CD14-positive monocyte (primary cell): ENCODE data around the gene SLCO3A1. TPM values are rescaled to one million over a fixed set of nuclear protein-coding genes. Genes with fewer than 3 reads are reported as not detected.

Experiments used
- DNase-seq, 3 donors: peaks; one replicate each; pipeline ENCODE4 v3.0.0-alpha.2; 2011 to 2022
- H2AFZ ChIP-seq: 2 replicates; pipeline ENCODE4 v1.6.0; 2012; ENCODE audit warnings: mild to moderate bottlenecking, low read depth, low read length, inconsistent platforms; ENCODE audit not compliant: insufficient read depth, poor library complexity, severe bottlenecking
- H3K27ac ChIP-seq, 2 donors: 1 replicate in 1 of 2; 2 replicates in 1 of 2; pipeline ENCODE4 v1.5.1; 2012 to 2013; ENCODE audit warnings: low read length in 2 of 2, control low read depth in 1 of 2, inconsistent platforms in 1 of 2, low read depth in 1 of 2, mild to moderate bottlenecking in 1 of 2
- H3K27me3 ChIP-seq, 2 donors: one replicate each; pipeline versions ENCODE4 v1.6.0 to v1.6.1; 2011 to 2013; ENCODE audit warnings: low read length in 2 of 2; ENCODE audit not compliant: control insufficient read depth in 2 of 2, insufficient read depth in 2 of 2
- H3K36me3 ChIP-seq, 2 donors: replicated peaks in 1 of 2; 1 replicate in 1 of 2; 2 replicates in 1 of 2; pipeline versions ENCODE4 v1.5.1 to v1.6.1; 2012 to 2013; ENCODE audit warnings: low read length in 2 of 2, control low read depth in 1 of 2, inconsistent platforms in 1 of 2, mild to moderate bottlenecking in 1 of 2; ENCODE audit not compliant: insufficient read depth in 2 of 2, control insufficient read depth in 1 of 2
- H3K4me1 ChIP-seq, 2 donors: 1 replicate in 1 of 2; 2 replicates in 1 of 2; pipeline versions ENCODE4 v1.5.1 to v1.6.1; 2012 to 2013; ENCODE audit warnings: low read length in 2 of 2, control low read depth in 1 of 2, inconsistent platforms in 1 of 2, mild to moderate bottlenecking in 1 of 2, moderate library complexity in 1 of 2; ENCODE audit not compliant: insufficient read depth in 2 of 2, control insufficient read depth in 1 of 2
- H3K4me2 ChIP-seq: replicated peaks from 2 replicates; pipeline ENCODE3; 2012; ENCODE audit warnings: low read length, moderate library complexity, mild to moderate bottlenecking; ENCODE audit not compliant: poor library complexity, severe bottlenecking; ENCODE audit errors: extremely low read depth
- H3K4me3 ChIP-seq, 3 experiments: fragments of 200-600 bp in 1 of 3; sonication (generic) in 1 of 3; replicated peaks in 1 of 3; 1 replicate in 2 of 3; 2 replicates in 1 of 3; pipeline ENCODE4 v1.5.1; 2011 to 2013; ENCODE audit warnings: low read length in 3 of 3, mild to moderate bottlenecking in 3 of 3, control low read depth in 2 of 3, low read depth in 2 of 3, inconsistent platforms in 1 of 3, moderate library complexity in 1 of 3
- H3K79me2 ChIP-seq: 2 replicates; pipeline ENCODE4 v1.6.0; 2012; ENCODE audit warnings: mild to moderate bottlenecking, control low read depth, inconsistent platforms, low read length, moderate library complexity; ENCODE audit not compliant: insufficient read depth
- H3K9ac ChIP-seq: 2 replicates; pipeline ENCODE4 v1.6.0; 2017; ENCODE audit warnings: low read length, mild to moderate bottlenecking; ENCODE audit not compliant: insufficient read depth, poor library complexity, severe bottlenecking
- H3K9me3 ChIP-seq, 2 donors: replicated peaks in 1 of 2; 1 replicate in 1 of 2; 2 replicates in 1 of 2; pipeline versions ENCODE4 v1.5.1 to v1.6.1; 2012 to 2013; ENCODE audit warnings: low read length in 2 of 2, control low read depth in 1 of 2; ENCODE audit not compliant: control insufficient read depth in 1 of 2, insufficient read depth in 1 of 2
- H4K20me1 ChIP-seq: 2 replicates; pipeline ENCODE4 v1.6.0; 2012; ENCODE audit warnings: mild to moderate bottlenecking, low read length, control low read depth, moderate library complexity; ENCODE audit not compliant: insufficient read depth
- H3K27ac Mint-ChIP-seq, 7 donors: one replicate each; pipeline ENCODE4 v1.8.0; 2020; ENCODE audit warnings: mild to moderate bottlenecking in 7 of 7, mixed read lengths in 7 of 7, moderate library complexity in 6 of 7, inconsistent platforms in 2 of 7
- H3K27me3 Mint-ChIP-seq, 3 donors: one replicate each; pipeline ENCODE4 v1.8.0; 2021 to 2022; ENCODE audit warnings: low read depth in 3 of 3, mild to moderate bottlenecking in 3 of 3, mixed read lengths in 3 of 3, moderate library complexity in 3 of 3, inconsistent platforms in 1 of 3
- H3K36me3 Mint-ChIP-seq, 2 donors: one replicate each; pipeline ENCODE4 v1.8.0; 2020; ENCODE audit warnings: mixed read lengths in 2 of 2, inconsistent platforms in 1 of 2, mild to moderate bottlenecking in 1 of 2
- H3K4me1 Mint-ChIP-seq: one replicate; pipeline ENCODE4 v1.8.0; 2020; ENCODE audit warnings: mild to moderate bottlenecking, mixed read lengths
- H3K4me3 Mint-ChIP-seq, 2 donors: one replicate each; pipeline ENCODE4 v1.8.0; 2020; ENCODE audit warnings: mild to moderate bottlenecking in 2 of 2, mixed read lengths in 2 of 2, moderate library complexity in 1 of 2
- H3K9me3 Mint-ChIP-seq, 7 donors: one replicate each; pipeline ENCODE4 v1.8.0; 2020 to 2022; ENCODE audit warnings: mixed read lengths in 7 of 7, mild to moderate bottlenecking in 6 of 7, moderate library complexity in 6 of 7, inconsistent platforms in 2 of 7
- CTCF ChIP-seq: fragments of 200-600 bp; IDR thresholded peaks from one replicate; pipeline ENCODE4 v1.8.0; 2022; ENCODE audit warnings: antibody characterized with exemption, mild to moderate bottlenecking
- WGBS: methylation state at CpG from one replicate; pipeline ENCODE4 v1.1.5; 2013; ENCODE audit warnings: missing lambda C conversion rate; ENCODE audit not compliant: insufficient coverage; 5-methylcytosine and 5-hydroxymethylcytosine counted together
- intact Hi-C, 2 donors: fragments of 100-400 bp; cut with micrococcal nuclease; formaldehyde crosslinking; loops; one replicate each; pipeline versions ENCODE4 v1.15.0 to v1.15.1; 2023
- polyA plus RNA-seq, 3 donors: library from polyadenylated mRNA; depleted of rRNA in 1 of 3; unstranded in 2 of 3; stranded (reverse) in 1 of 3; fragments of 300-500 nt in 2 of 3; fragments of >200 nt in 1 of 3; fragmentation: Illumina TruSeq in 2 of 3; gene quantifications; 1 replicate in 2 of 3; 2 replicates in 1 of 3; pipeline ENCODE4 v1.2.3, GENCODE V29; 2012 to 2021

SLCO3A1 gene
- polyA plus RNA-seq, 3 donors: 53.7 to 76.2 (median 62.8) TPM

- Mint-ChIP-seq H3K36me3 (peaks cover 63 to 68% of the 10 kb centered on the region in 2 donors), H3K27ac (no peak overlapping the region), H3K4me1 (peaks cover 5% of the 10 kb centered on the region), H3K4me3 (no peak overlapping the region), H3K27me3 (peaks cover 0 to 1% (median 0%) of the 10 kb centered on the region in 3 donors), H3K9me3 (no peaks in the 10 kb centered on the region)
- Histone ChIP-seq H3K27ac (no peak overlapping the region), H3K27me3 (no peaks in the 10 kb centered on the region), H3K4me2 (no peak overlapping the region), H3K36me3 (peaks cover 51 to 81% of the 10 kb centered on the region in 2 donors), H4K20me1 (peaks cover 95% of the 10 kb centered on the region), H3K4me1 (no peaks in the 10 kb centered on the region), H3K4me3 (no peak overlapping the region), H3K9ac (no peak overlapping the region), H3K79me2 (no peaks in the 10 kb centered on the region), H2AFZ (no peak overlapping the region), H3K9me3 (no peaks in the 10 kb centered on the region)
- WGBS: 98% methylated on average over 11 of the region's 16 CpGs
- intact Hi-C loops: no loop called here
- no peak for TF ChIP-seq CTCF
- no peak for DNase-seq
Measured at GRCh38 chr15:92104072-92104471, 250.6 kb downstream of the SLCO3A1 start.

- H3K36me3 ChIP-seq: peaks cover 60 to 91% of the 10 kb centered on the region in 2 donors
- H3K4me1 ChIP-seq: no peaks in the 10 kb centered on the region
- no peaks in the 10 kb centered on the region for H3K27me3 ChIP-seq
- intact Hi-C loops: no loop called here
- Mint-ChIP-seq H3K27ac (no peak overlapping the region), H3K9me3 (no peaks in the 10 kb centered on the region), H3K27me3 (peaks cover 0 to 1% (median 0%) of the 10 kb centered on the region in 3 donors), H3K4me3 (no peak overlapping the region), H3K36me3 (peaks cover 65 to 66% of the 10 kb centered on the region in 2 donors), H3K4me1 (peaks cover 5% of the 10 kb centered on the region)
- 98% methylated on average over 8 of the region's 10 CpGs for WGBS
- DNase-seq: no peak
- no peaks in the 10 kb centered on the region for H3K9me3 ChIP-seq
- no peak for TF ChIP-seq CTCF
- no peak overlapping the region for H3K4me2 ChIP-seq
- no peak overlapping the region for H2AFZ ChIP-seq
- peaks cover 95% of the 10 kb centered on the region for H4K20me1 ChIP-seq
- no peak overlapping the region for H3K4me3 ChIP-seq
- no peak overlapping the region for H3K27ac ChIP-seq
- H3K79me2 ChIP-seq: no peaks in the 10 kb centered on the region
- H3K9ac ChIP-seq: no peak overlapping the region
Measured at GRCh38 chr15:92105611-92106010, 252.1 kb downstream of the SLCO3A1 start.
